NCI-H146 (cell line): ENCODE measurements around the gene QPRT.
"Not testable (repeated sequence)": the region's sequence is repeated elsewhere in the genome, so short reads cannot be mapped to it uniquely, and the experiment has no call there.

Experiments used
- DNase-seq: peaks from one replicate; lab custom pipeline; 2025; lab: John Stamatoyannopoulos, UW

Gene QPRT

DNA sequence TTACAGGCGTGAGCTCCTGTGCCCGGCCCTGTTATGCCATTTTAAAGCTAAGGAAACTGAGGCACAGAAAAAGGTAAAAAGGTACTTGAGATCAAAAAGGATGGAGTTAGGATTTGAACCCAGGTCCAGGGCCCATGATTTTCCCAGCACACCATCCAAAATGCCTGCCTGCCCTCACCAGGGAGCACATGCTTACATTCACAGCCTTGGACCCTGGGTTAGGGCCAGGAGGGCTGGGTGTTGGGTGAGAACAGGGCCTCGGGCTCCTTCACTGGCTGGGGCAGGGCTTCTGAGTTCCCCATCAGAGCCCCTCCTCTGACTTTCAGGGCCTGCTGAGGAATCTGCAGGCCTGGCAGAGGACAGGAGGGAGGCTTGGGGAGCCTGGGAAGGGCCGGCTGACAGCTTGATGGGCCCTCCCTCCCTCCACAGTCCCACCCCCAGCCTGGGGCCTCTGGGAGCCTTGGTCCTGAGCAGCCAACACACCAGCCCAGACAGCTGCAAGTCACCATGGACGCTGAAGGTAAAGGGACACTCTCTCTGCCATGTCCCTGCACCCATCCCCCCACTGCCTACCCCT is at the start of gene QPRT:
QPRT (plus strand) TSS at position 490 of the 577 bp plus-strand sequence; CDS start at position 508, 18 bp downstream.
- DNase-seq: peak; percentile 62

DNA sequence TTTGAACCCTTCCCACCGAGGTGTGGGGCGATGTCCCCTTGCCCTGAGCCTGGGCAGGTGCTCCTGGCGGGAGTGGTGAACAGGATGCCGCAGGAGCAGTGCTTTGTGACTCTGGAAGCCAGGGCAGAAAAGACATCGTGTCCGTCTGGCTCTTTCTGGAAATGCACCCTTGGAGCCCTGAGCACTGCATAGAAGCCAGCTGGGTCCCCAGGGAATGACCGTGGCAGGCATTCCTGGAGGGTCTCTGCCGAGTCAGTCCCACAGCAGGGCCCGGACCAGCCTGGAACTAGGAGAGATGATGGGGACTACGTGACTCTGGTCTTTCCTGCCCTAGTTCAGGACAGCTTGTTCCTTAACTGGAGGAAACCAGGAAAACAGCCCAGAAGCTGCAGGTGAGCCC is 49.7 kb upstream of the QPRT start:
- DNase-seq: not testable (repeated sequence)

DNA sequence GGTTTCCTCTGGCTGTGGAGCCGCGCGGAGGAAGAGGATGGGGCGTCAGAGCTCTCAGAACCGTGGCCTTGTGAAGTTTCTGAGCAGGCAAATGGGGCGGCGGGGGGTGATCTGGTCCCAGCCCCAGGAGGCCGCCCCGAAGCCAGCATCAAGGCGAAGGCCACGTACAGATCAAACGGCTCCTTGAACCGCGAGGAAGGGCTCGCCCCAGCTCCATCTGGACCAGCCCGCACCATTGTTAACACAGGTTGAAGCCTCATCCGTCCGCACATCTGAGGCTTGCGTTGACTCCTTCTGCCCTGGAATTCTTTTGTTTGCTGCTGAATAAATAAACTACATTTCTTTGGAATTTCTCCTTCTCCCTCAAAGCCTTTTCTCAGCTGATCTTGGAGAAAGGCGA is 47.3 kb upstream of the QPRT start:
- DNase-seq: not testable (repeated sequence)

DNA sequence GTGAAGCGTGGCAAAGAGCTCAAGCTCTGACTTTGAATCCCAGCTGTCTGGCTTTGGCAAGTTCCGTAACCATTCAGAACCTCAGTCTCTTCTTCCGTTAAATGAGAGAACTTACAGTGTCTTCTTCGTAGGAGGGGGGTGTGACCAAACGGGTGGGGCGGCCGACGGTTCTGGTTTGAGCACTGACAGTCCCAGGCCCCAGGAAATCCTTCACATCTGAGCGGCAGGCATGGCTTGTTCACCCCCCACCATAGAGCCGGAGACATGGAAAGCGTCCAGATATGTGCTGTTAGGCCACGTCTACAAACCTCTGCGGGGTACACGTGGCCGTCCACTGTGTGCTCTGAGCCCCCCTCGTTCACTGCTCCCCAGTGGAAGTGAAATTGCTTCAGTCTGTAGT is 43.1 kb upstream of the QPRT start:
- not testable (repeated sequence) for DNase-seq

DNA sequence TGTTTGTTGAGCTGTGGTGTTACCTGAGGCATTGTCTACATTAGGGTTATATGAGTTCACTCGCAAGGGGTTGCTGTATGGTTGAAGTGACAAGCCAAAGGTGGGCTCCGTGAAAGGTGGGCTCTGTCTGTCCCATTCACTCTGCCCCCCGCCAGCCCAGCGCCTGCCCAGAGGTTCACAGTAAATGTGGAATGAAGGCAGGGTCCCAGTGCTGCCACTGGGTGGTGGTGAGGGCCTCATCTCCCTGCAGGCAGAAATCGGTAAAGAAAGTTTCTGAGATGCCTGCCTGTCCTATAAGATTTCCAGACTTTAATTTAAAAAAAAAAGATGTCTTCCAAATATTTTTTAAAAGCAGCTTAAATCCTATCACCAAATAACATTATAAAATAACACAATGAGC is 42.6 kb upstream of the QPRT start:
- DNase-seq: not testable (repeated sequence)

DNA sequence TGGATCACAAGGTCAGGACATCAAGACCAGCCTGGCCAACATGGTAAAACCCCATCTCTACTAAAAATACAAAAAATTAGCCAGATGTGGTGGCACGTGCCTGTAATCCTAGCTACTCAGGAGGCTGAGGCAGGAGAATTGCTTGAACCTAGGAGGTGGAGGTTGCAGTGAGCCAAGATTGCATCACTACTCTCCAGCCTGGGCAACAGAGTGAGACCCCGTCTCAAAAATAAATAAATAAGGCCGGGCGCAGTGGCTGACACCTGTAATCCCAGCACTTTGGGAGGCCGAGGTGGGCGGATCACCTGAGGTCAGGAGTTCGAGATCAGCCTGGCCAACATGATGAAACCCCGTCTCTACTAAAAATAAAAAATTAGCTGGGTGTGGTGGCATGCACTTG is 40.2 kb upstream of the QPRT start:
- DNase-seq: not testable (repeated sequence)

- no peak for DNase-seq
Measured at GRCh38 chr16:29641561-29641960, 37.4 kb upstream of the QPRT start.

DNA sequence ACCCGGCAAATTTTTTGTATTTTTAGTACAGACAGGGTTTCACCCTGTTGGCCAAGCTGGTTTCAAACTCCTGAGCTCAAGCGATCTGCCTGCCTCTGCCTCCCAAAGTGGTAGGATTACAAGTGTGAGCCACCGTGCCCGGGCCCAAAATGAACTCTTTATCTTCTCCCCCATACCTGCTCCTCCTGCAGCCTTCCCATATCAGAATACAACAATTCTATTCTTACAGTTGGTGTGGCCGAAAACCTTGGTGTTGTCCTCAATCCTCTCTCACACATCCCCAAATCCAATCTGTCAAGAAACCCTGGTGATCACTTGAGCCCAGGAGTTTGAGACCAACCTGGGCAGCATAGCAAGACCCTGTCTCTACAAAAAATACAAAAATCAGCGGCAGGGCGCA is 35.4 kb upstream of the QPRT start:
- DNase-seq: no peak

DNA sequence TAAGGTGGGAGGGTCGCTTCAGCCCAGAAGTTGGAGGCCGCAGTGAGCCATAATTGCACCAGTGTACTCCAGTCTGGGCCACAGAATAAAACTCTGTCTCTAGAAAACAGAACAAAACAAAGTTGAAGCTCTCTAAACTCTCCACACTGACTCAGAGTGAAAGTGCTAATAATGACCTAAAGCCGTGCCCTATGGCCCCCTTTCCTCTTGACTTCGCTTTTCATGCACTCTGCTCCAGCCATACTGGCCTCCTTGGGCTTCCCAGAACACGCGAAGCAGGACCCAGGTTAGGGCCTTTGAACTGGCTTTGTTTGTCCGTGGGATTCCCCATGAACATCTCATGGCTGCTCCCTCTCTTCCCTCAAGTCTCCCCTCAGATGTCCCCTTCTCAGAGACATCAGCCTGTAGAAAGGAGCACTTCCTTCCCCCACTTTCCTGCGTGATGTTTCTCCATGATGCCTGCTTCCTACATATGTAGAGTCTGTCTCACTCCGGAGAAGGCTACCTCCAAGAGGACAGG is 34.6 kb upstream of the QPRT start:
- no peak for DNase-seq

- no peak for DNase-seq
Measured at GRCh38 chr16:29644973-29645693, 33.8 kb upstream of the QPRT start.

- DNase-seq: no peak
Measured at GRCh38 chr16:29645694-29646187, 33.2 kb upstream of the QPRT start.

DNA sequence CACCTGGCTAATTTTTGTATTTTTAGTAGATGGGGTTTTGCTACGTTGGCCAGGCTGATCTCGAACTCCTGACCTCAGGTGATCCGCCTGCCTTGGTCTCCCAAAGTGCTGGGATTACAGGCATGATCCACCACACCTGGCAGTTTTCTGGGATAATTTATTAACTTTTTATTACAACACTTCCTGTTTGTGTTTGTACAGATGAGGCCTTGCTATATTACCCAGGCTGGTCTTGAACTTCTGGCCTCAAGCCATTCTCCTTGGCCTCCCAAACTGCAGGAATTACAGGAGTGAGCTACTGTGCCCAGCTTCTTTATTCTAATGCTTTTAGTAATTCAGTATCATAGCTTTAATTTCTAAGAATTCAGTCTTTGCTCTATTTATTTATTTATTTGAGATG is 32.0 kb upstream of the QPRT start:
- DNase-seq: no peak

GRCh38 chr16:29649588-29650494 is 29.1 kb upstream of the QPRT start:
- no peak for DNase-seq

- no peak for DNase-seq
Measured at GRCh38 chr16:29650771-29651170, 28.2 kb upstream of the QPRT start.

GRCh38 chr16:29651774-29652349 is 27.1 kb upstream of the QPRT start:
- no peak for DNase-seq

- DNase-seq: no peak
Measured at GRCh38 chr16:29653471-29653870, 25.5 kb upstream of the QPRT start.

GRCh38 chr16:29653890-29654289 is 25.1 kb upstream of the QPRT start:
- DNase-seq: not testable (repeated sequence)

DNA sequence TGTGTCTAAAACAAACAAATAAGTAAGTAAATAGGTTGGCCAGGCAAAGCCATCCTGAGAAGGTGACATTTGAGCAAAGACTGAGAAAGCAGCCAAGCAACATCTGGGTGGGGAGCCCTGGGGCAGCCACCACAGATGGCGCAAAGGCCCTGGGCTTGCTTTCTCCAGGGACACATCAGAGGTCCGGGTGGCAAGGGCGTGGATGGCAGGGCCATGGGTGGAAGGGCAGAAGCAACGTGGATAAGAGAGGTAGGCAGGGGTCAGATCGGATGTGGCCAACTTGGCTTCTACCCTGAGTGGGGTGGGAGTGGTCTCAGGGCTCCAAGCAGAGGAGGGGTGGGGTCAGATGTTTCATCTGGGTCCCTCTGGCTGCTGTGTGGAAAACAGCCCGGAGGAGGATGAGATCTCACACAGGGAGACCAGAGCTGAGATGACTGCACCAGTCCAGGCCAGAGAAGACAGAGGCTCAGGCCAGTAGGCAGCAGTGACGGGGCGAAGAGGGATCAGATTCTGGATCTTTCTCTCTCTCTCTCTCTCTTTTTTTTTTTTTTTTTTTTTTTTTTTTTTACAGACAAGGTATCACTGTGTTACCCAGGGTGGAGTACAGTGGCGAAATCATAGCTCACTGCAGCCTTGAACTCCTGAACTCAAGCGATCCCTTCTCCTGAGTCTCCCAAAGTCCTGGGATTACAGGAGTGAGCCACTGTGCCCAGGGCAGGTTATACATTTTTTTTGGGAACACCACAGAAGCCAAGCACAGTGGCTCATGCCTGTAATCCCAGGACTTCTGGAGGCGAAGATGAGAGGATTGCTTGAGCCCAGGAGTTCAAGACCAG is 22.1 kb upstream of the QPRT start:
- no peak for DNase-seq

DNA sequence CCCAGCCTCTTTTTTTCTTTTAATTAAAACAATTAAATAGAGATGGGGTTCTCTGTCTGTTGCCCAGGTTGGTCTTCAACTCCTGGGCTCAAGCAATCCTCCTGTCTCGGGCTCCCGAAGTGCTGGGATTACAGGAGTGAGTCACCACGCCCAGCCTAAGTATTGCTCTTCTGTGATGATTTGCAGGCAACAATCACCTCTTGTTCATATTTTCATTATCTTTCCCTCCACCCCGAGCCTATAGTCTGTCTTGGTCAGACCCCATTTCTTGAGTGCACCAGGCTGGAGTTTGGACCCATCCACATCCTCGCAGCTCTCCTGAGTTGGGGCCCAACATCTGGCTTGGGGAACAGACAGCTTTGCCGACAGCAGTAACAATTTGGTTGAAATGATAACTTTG is 20.3 kb upstream of the QPRT start:
- DNase-seq: no peak

GRCh38 chr16:29662000-29662728 is 16.8 kb upstream of the QPRT start:
- DNase-seq: no peak

DNA sequence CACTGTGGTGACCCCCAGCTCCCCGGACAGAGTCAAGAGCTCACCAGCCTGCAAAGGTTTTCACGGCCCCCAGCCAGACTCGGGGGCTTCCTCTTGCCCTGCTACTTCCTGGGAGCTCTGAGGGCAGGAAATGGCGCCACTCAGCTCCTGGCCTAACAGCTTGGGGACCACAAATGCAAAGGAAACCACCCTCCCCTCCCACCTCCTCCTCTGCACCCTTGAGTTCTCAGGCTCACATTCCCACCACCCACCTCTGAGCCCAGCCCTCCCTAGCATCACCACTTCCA is 16.3 kb upstream of the QPRT start:
- no peak for DNase-seq
